Neuronal stem cell (in vitro differentiated cells): ENCODE measurements around the gene KCNJ6.
A peak's percentile ranks its signal among the peaks of the same experiment; 100 is the strongest.

ENCODE experiments used
- DNase-seq: peaks from one replicate; pipeline ENCODE4 v3.0.0-alpha.2; 2013; ENCODE audit warnings: low spot score
- H2AFZ ChIP-seq: one replicate; pipeline ENCODE4 v1.6.1; 2013; ENCODE audit warnings: mild to moderate bottlenecking, low read length, inconsistent platforms
- H2AK5ac ChIP-seq: 2 replicates; pipeline ENCODE4 v1.6.1; 2013; ENCODE audit warnings: low read depth, mild to moderate bottlenecking, inconsistent platforms, low read length, moderate library complexity, mixed read lengths
- H2BK120ac ChIP-seq: 2 replicates; pipeline ENCODE4 v1.6.1; 2013; ENCODE audit warnings: low read depth, mild to moderate bottlenecking, inconsistent platforms, low read length, moderate library complexity, mixed read lengths
- H2BK12ac ChIP-seq: one replicate; pipeline ENCODE4 v1.6.1; 2013; ENCODE audit warnings: low read length, inconsistent platforms
- H2BK15ac ChIP-seq: 2 replicates; pipeline ENCODE4 v1.6.1; 2013; ENCODE audit warnings: mild to moderate bottlenecking, low read length, inconsistent platforms, mixed read lengths
- H2BK5ac ChIP-seq: one replicate; pipeline ENCODE4 v1.6.1; 2013; ENCODE audit warnings: inconsistent platforms, mild to moderate bottlenecking, low read length, moderate library complexity
- H3K14ac ChIP-seq: one replicate; pipeline ENCODE4 v1.6.1; 2013; ENCODE audit warnings: low read length, inconsistent platforms
- H3K18ac ChIP-seq: 2 replicates; pipeline ENCODE4 v1.6.1; 2013; ENCODE audit warnings: low read length, inconsistent platforms
- H3K23ac ChIP-seq: 2 replicates; pipeline ENCODE4 v1.6.1; 2013; ENCODE audit warnings: low read depth, mild to moderate bottlenecking, mixed read lengths, low read length, inconsistent platforms; ENCODE audit not compliant: poor library complexity
- H3K27ac ChIP-seq: replicated peaks from 3 replicates; pipeline ENCODE4 v1.5.1; 2013; ENCODE audit warnings: low read length, inconsistent platforms
- H3K27me3 ChIP-seq, 3 experiments: 2 replicates each; pipeline ENCODE4 v1.6.1; 2013; ENCODE audit warnings: low read length in 3 of 3, mild to moderate bottlenecking in 2 of 3, inconsistent platforms in 1 of 3, low read depth in 1 of 3, mixed read lengths in 1 of 3, moderate library complexity in 1 of 3; ENCODE audit not compliant: control insufficient read depth in 3 of 3, insufficient read depth in 3 of 3
- H3K36me3 ChIP-seq, 2 donors: replicated peaks in 1 of 2; 2 replicates each; pipeline ENCODE4 v1.6.1; 2013; ENCODE audit warnings: low read length in 2 of 2; ENCODE audit not compliant: control insufficient read depth in 2 of 2, insufficient read depth in 2 of 2
- H3K4ac ChIP-seq: 2 replicates; pipeline ENCODE4 v1.6.1; 2013; ENCODE audit warnings: inconsistent platforms, mild to moderate bottlenecking, low read length, moderate library complexity
- H3K4me1 ChIP-seq, 2 donors: 1 replicate in 1 of 2; 2 replicates in 1 of 2; pipeline ENCODE4 v1.6.1; 2013; ENCODE audit warnings: low read length in 2 of 2, low read depth in 1 of 2; ENCODE audit not compliant: control insufficient read depth in 2 of 2, insufficient read depth in 1 of 2
- H3K4me2 ChIP-seq: one replicate; pipeline ENCODE4 v1.6.1; 2013; ENCODE audit warnings: mild to moderate bottlenecking, low read length, inconsistent platforms; ENCODE audit not compliant: insufficient read depth, poor library complexity, severe bottlenecking
- H3K4me3 ChIP-seq, 2 donors: 2 replicates each; pipeline ENCODE4 v1.5.1; 2013; ENCODE audit warnings: low read length in 2 of 2, mild to moderate bottlenecking in 2 of 2, inconsistent platforms in 1 of 2, moderate library complexity in 1 of 2
- H3K79me1 ChIP-seq: one replicate; pipeline ENCODE4 v1.6.1; 2013; ENCODE audit warnings: low read depth, mild to moderate bottlenecking, inconsistent platforms, low read length, moderate library complexity
- H3K9ac ChIP-seq: one replicate; pipeline ENCODE4 v1.6.1; 2013; ENCODE audit warnings: mild to moderate bottlenecking, low read depth, low read length, inconsistent platforms; ENCODE audit not compliant: poor library complexity
- H3K9me3 ChIP-seq, 2 donors: replicated peaks in 1 of 2; 2 replicates each; pipeline versions ENCODE3 to v1.6.1; 2013; ENCODE audit warnings: low read length in 2 of 2, mild to moderate bottlenecking in 2 of 2, inconsistent platforms in 1 of 2, low read depth in 1 of 2, mixed read lengths in 1 of 2, moderate library complexity in 1 of 2; ENCODE audit not compliant: control insufficient read depth in 2 of 2, insufficient read depth in 1 of 2
- H4K8ac ChIP-seq: one replicate; pipeline ENCODE4 v1.6.1; 2013; ENCODE audit warnings: low read depth, mild to moderate bottlenecking, inconsistent platforms, low read length, moderate library complexity
- H4K91ac ChIP-seq: one replicate; pipeline ENCODE4 v1.6.1; 2013; ENCODE audit warnings: low read length, low read depth, mild to moderate bottlenecking, inconsistent platforms; ENCODE audit not compliant: poor library complexity
- WGBS, 2 donors: extraction: QIAGEN DNeasy Blood & Tissue Kit; methylation state at CpG; one replicate each; pipeline ENCODE4 v1.1.7; 2013; ENCODE audit warnings: missing lambda C conversion rate in 2 of 2, mixed read lengths in 1 of 2; ENCODE audit not compliant: insufficient read length in 2 of 2, insufficient replicate concordance in 1 of 2; ENCODE audit errors: extremely low coverage in 2 of 2; 5-methylcytosine and 5-hydroxymethylcytosine counted together

KCNJ6 gene

GRCh38 chr21:37837381-37837780, 78.9 kb downstream of the KCNJ6 start:
- H3K4ac ChIP-seq = no peak overlapping the region
- no peak for DNase-seq
- H3K4me3 ChIP-seq = no peak overlapping the region
- H2AFZ ChIP-seq = no peak overlapping the region
- no peaks in the 10 kb centered on the region for H3K27me3 ChIP-seq
- H3K4me2 ChIP-seq = no peak overlapping the region
- no peak overlapping the region for H2BK15ac ChIP-seq
- WGBS, 2 donors = no CpG with 5 or more reads among the region's 3 CpGs
- no peaks in the 10 kb centered on the region for H3K36me3 ChIP-seq
- no peak overlapping the region for H2BK120ac ChIP-seq
- H2BK12ac ChIP-seq = no peak overlapping the region
- H3K9ac ChIP-seq = no peak overlapping the region
- H4K91ac ChIP-seq = no peak overlapping the region
- no peak overlapping the region for H3K27ac ChIP-seq
- no peak overlapping the region for H3K23ac ChIP-seq
- H3K9me3 ChIP-seq = peaks cover 0 to 16% of the 10 kb centered on the region in 2 donors
- H2BK5ac ChIP-seq = no peak overlapping the region
- H2AK5ac ChIP-seq = no peak overlapping the region
- H3K18ac ChIP-seq = no peak overlapping the region
- H3K14ac ChIP-seq = no peak overlapping the region
- no peaks in the 10 kb centered on the region for H3K79me1 ChIP-seq
- peaks cover 0 to 3% of the 10 kb centered on the region in 2 donors for H3K4me1 ChIP-seq
- no peak overlapping the region for H4K8ac ChIP-seq

- Histone ChIP-seq H2BK120ac (no peak overlapping the region), H3K4me1 (peaks cover 0 to 3% of the 10 kb centered on the region in 2 donors), H3K4ac (no peak overlapping the region), H2BK5ac (no peak overlapping the region), H3K9ac (no peak overlapping the region), H2AK5ac (no peak overlapping the region), H4K8ac (no peak overlapping the region), H3K23ac (no peak overlapping the region), H3K18ac (no peak overlapping the region), H3K14ac (no peak overlapping the region), H2BK12ac (no peak overlapping the region), H3K27me3 (no peaks in the 10 kb centered on the region), H3K36me3 (no peaks in the 10 kb centered on the region), H3K9me3 (peaks cover 0 to 16% of the 10 kb centered on the region in 2 donors), H3K4me3 (no peak overlapping the region), H4K91ac (no peak overlapping the region), H2AFZ (no peak overlapping the region), H3K79me1 (no peaks in the 10 kb centered on the region), H3K27ac (no peak overlapping the region), H3K4me2 (no peak overlapping the region), H2BK15ac (no peak overlapping the region)
- DNase-seq = no peak
- no CpG with 5 or more reads among the region's 3 CpGs for WGBS, 2 donors
These were observed 80.8 kb downstream of the KCNJ6 start for GRCh38 chr21:37835481-37835880.

- DNase-seq = no peak
- no peak overlapping the region for H2BK12ac ChIP-seq
- WGBS, 2 donors = no CpG with 5 or more reads among the region's 6 CpGs
- H3K4me3 ChIP-seq = no peak overlapping the region
- H3K9me3 ChIP-seq = peaks cover 0 to 16% of the 10 kb centered on the region in 2 donors
- H3K18ac ChIP-seq = no peak overlapping the region
- H3K4me2 ChIP-seq = no peak overlapping the region
- H2BK5ac ChIP-seq = no peak overlapping the region
- H3K79me1 ChIP-seq = no peaks in the 10 kb centered on the region
- no peak overlapping the region for H3K14ac ChIP-seq
- no peak overlapping the region for H4K91ac ChIP-seq
- H2BK15ac ChIP-seq = no peak overlapping the region
- no peak overlapping the region for H2AFZ ChIP-seq
- H3K9ac ChIP-seq = no peak overlapping the region
- no peak overlapping the region for H3K27ac ChIP-seq
- H3K27me3 ChIP-seq = no peaks in the 10 kb centered on the region
- no peak overlapping the region for H3K4ac ChIP-seq
- H2BK120ac ChIP-seq = no peak overlapping the region
- peaks cover 1 to 5% of the 10 kb centered on the region in 2 donors for H3K4me1 ChIP-seq
- no peak overlapping the region for H4K8ac ChIP-seq
- H3K23ac ChIP-seq = no peak overlapping the region
- no peak overlapping the region for H2AK5ac ChIP-seq
- no peaks in the 10 kb centered on the region for H3K36me3 ChIP-seq
These were observed 83.0 kb downstream of the KCNJ6 start for GRCh38 chr21:37833301-37833700.

GRCh38 chr21:37829447-37829846, 86.8 kb downstream of the KCNJ6 start:
- no CpG with 5 or more reads among the region's 4 CpGs for WGBS, 2 donors
- DNase-seq = no peak

More at GRCh38 chr21:37829447-37829846, 86.8 kb downstream of the KCNJ6 start:
- no peak overlapping the region for H4K8ac ChIP-seq
- H2BK120ac ChIP-seq = no peak overlapping the region
- no peak overlapping the region for H3K18ac ChIP-seq
- H2AK5ac ChIP-seq = no peak overlapping the region
- H3K4ac ChIP-seq = no peak overlapping the region
- no peak overlapping the region for H3K4me3 ChIP-seq
- no peak overlapping the region for H3K14ac ChIP-seq
- H3K36me3 ChIP-seq = no peaks in the 10 kb centered on the region
- H3K9ac ChIP-seq = no peak overlapping the region
- no peak overlapping the region for H3K23ac ChIP-seq
- H2BK12ac ChIP-seq = no peak overlapping the region
- H2BK5ac ChIP-seq = peak overlapping the region; percentile 22
- H3K27me3 ChIP-seq = no peaks in the 10 kb centered on the region
- H3K27ac ChIP-seq = no peak overlapping the region
- peaks cover 1 to 2% of the 10 kb centered on the region in 2 donors for H3K4me1 ChIP-seq
- H3K4me2 ChIP-seq = no peak overlapping the region
- H2AFZ ChIP-seq = no peak overlapping the region
- H3K9me3 ChIP-seq = peaks cover 0 to 5% of the 10 kb centered on the region in 2 donors
- no peak overlapping the region for H2BK15ac ChIP-seq
- no peak overlapping the region for H4K91ac ChIP-seq
- no peaks in the 10 kb centered on the region for H3K79me1 ChIP-seq
